Kidney (tissue), 14 donors: ENCODE data around the gene ACAA1. TPM values are rescaled to one million over a fixed set of nuclear protein-coding genes. Genes with fewer than 3 reads are reported as not detected.

Experiments
- DNase-seq, 5 donors: peaks; one replicate each; pipeline ENCODE4 v3.0.0-alpha.2; 2013 to 2020
- FAIRE-seq: peaks from 2 replicates; lab custom pipeline; 2012; peaks lifted over from hg19 to GRCh38; lab: Jason Lieb, UNC
- H3K27ac ChIP-seq, 2 donors: one replicate each; pipeline ENCODE4 v1.7.0; 2013; ENCODE audit warnings: low read depth in 2 of 2, low read length in 2 of 2, inconsistent platforms in 1 of 2
- H3K27me3 ChIP-seq: one replicate; pipeline ENCODE4 v1.7.1; 2013; ENCODE audit warnings: low read length, inconsistent platforms; ENCODE audit not compliant: control insufficient read depth, insufficient read depth
- H3K36me3 ChIP-seq, 3 donors: one replicate each; pipeline versions ENCODE4 v1.7.0 to v1.7.1; 2013; ENCODE audit warnings: low read length in 3 of 3, control low read depth in 1 of 3, inconsistent platforms in 1 of 3; ENCODE audit not compliant: insufficient read depth in 3 of 3, control insufficient read depth in 2 of 3
- H3K4me1 ChIP-seq, 3 donors: one replicate each; pipeline versions ENCODE4 v1.7.0 to v1.7.1; 2013; ENCODE audit warnings: low read length in 3 of 3, inconsistent platforms in 1 of 3, low read depth in 1 of 3; ENCODE audit not compliant: control insufficient read depth in 2 of 3, insufficient read depth in 2 of 3
- H3K4me3 ChIP-seq, 3 donors: one replicate each; pipeline versions ENCODE4 v1.7.0 to v1.8.1; 2013; ENCODE audit warnings: low read length in 3 of 3, control low read depth in 1 of 3, inconsistent platforms in 1 of 3
- H3K9ac ChIP-seq, 3 donors: one replicate each; pipeline versions ENCODE4 v1.7.0 to v1.7.1; 2013; ENCODE audit warnings: low read length in 3 of 3, control low read depth in 1 of 3, inconsistent platforms in 1 of 3
- H3K9me3 ChIP-seq, 3 donors: one replicate each; pipeline versions ENCODE4 v1.7.0 to v1.7.1; 2013; ENCODE audit warnings: low read length in 3 of 3, control low read depth in 1 of 3, inconsistent platforms in 1 of 3; ENCODE audit not compliant: control insufficient read depth in 2 of 3, insufficient read depth in 1 of 3
- CTCF ChIP-seq: IDR thresholded peaks from 3 replicates; pipeline ENCODE4 v1.5.1; 2012; ENCODE audit warnings: mild to moderate bottlenecking, moderate library complexity, borderline replicate concordance; ENCODE audit not compliant: insufficient read depth; ENCODE audit errors: extremely low read depth
- intact Hi-C: fragments of 100-400 bp; cut with DNase I; formaldehyde crosslinking; loops from one replicate; pipeline ENCODE4 v1.11.1; 2022
- polyA plus RNA-seq: library from polyadenylated mRNA; stranded (reverse); fragments of 350-450 nt; fragmentation: Illumina TruSeq; extraction: RNeasy Lipid Tissue Mini Kit (QIAGEN cat#74804); gene quantifications from one replicate; pipeline ENCODE4 v1.2.3, GENCODE V29; 2014; ENCODE audit warnings: low read depth, low replicate concordance; ENCODE audit not compliant: insufficient read depth
- total RNA-seq: library from RNA; stranded (reverse); fragmentation: NEBNext Ultra II Directional; extraction: Animal tissue kit (Norgen Biotek cat#: 25700); gene quantifications from one replicate; pipeline ENCODE4 v1.2.1, GENCODE V29; 2021
- donor health status: control.
- donor health status: control.
- donor health status: control.
- donor health status: control.
- donor health status: control.
- donor health status: DM: yes; HTN: yes; CAD: no.
- donor health status: Normal renal cell carcinoma (clear cell type).

The ACAA1 gene
- total and polyA plus RNA-seq, 2 donors from 2014 or later, result 90.0 to 566 TPM

GRCh38 chr3:38117163-38117716 lies 19.7 kb downstream of the ACAA1 start:
- Histone ChIP-seq H3K9me3 (no peaks in the 10 kb centered on the region), H3K4me3 (no peak overlapping the region), H3K9ac (no peak overlapping the region), H3K27me3 (no peaks in the 10 kb centered on the region), H3K36me3 (peaks cover 0 to 9% (median 6%) of the 10 kb centered on the region in 3 donors), H3K27ac (no peak overlapping the region), H3K4me1 (peaks cover 0 to 10% (median 7%) of the 10 kb centered on the region in 3 donors)
- peak in 1 of 5 donors; percentile 77 for DNase-seq
- TF ChIP-seq CTCF, result peak; percentile 17
- intact Hi-C loops, result no loop called here
- FAIRE-seq, result no peak

- Histone ChIP-seq H3K27ac (no peak overlapping the region), H3K9me3 (no peaks in the 10 kb centered on the region), H3K36me3 (peaks cover 0 to 7% (median 4%) of the 10 kb centered on the region in 3 donors), H3K9ac (no peak overlapping the region), H3K27me3 (no peaks in the 10 kb centered on the region), H3K4me1 (peaks cover 0 to 7% (median 5%) of the 10 kb centered on the region in 3 donors), H3K4me3 (no peak overlapping the region)
- intact Hi-C loops, result no loop called here
- no peak for FAIRE-seq
- DNase-seq, result peak in 2 of 5 donors; percentile 29 to 68
- no peak for TF ChIP-seq CTCF
Measured at GRCh38 chr3:38116471-38117162, 20.3 kb downstream of the ACAA1 start.

- Histone ChIP-seq H3K4me1 (peaks cover 0 to 6% (median 3%) of the 10 kb centered on the region in 3 donors), H3K4me3 (no peak overlapping the region), H3K36me3 (peaks cover 0 to 7% (median 4%) of the 10 kb centered on the region in 3 donors), H3K27ac (no peak overlapping the region), H3K9me3 (no peaks in the 10 kb centered on the region), H3K9ac (no peak overlapping the region), H3K27me3 (no peaks in the 10 kb centered on the region)
- intact Hi-C loops, result no loop called here
- no peak for TF ChIP-seq CTCF
- DNase-seq (peak in 1 of 5 donors; percentile 32), FAIRE-seq (no peak)
Measured at GRCh38 chr3:38115645-38116427, 21.1 kb downstream of the ACAA1 start.
